ENCODE measurements around the gene CAMTA1.

DNA sequence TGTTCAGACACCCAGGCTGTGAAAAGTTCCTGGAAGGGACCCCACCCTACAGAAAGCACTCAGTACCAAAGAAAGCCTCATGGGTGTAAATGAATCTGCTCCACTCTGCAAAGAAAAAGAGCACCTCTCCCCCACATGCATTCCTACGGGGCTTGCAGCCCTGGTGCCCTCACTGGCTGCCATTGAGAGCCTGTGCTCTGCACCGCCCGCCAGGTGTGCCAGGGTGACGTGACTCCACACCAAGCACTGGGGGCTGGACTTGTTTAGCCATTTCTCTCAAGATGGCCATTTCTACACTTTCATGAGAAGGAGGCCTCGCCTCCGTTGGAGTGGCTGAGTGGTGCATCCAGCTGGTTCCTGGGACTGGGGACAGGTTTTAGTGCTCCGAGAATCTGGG, 605.3 kb downstream of the CAMTA1 start:
- TF ChIP-seq CTCF (tag by site-specific recombination; IDR thresholded peaks at IDR 0.05) = no peak
- TF ChIP-seq ZBTB1 (tag by site-specific recombination; IDR thresholded peaks at IDR 0.05) = no peak
- TF ChIP-seq ZSCAN16 (tag by site-specific recombination; IDR thresholded peaks at IDR 0.05) = no peak
- no peak for TF ChIP-seq MYNN (tag by site-specific recombination; IDR thresholded peaks at IDR 0.05; ENCODE audit: borderline replicate concordance)
- no peak for TF ChIP-seq TCF7L2 (IDR thresholded peaks at IDR 0.05; ENCODE audit: borderline replicate concordance, low read depth, low read length)
- no peak for TF ChIP-seq ZNF558 (tag by site-specific recombination; IDR thresholded peaks at IDR 0.05)
- TF ChIP-seq FEZF1 (tag by site-specific recombination; IDR thresholded peaks at IDR 0.05) = no peak
- TF ChIP-seq ZBTB7A (tag by site-specific recombination; IDR thresholded peaks at IDR 0.05; ENCODE audit: low read depth) = no peak
- no peak for TF ChIP-seq ZNF837 (tag by site-specific recombination; IDR thresholded peaks at IDR 0.05)

Data from HEK293 (cell line).